Effector memory CD4-positive, alpha-beta T cell (primary cell): ENCODE measurements around the gene RBM18.

Experiments used
- DNase-seq, 3 donors: peaks; one replicate each; pipeline ENCODE4 v3.0.0-alpha.2; 2020
- H3K27ac ChIP-seq: 2 replicates; pipeline ENCODE4 v1.7.0; 2013; ENCODE audit warnings: mild to moderate bottlenecking, low read length, moderate library complexity; ENCODE audit not compliant: insufficient read depth, poor library complexity, severe bottlenecking
- H3K27me3 ChIP-seq: replicated peaks from 2 replicates; pipeline ENCODE4 v1.7.0; 2013; ENCODE audit warnings: mild to moderate bottlenecking, low read length; ENCODE audit not compliant: insufficient read depth, control insufficient read depth, poor library complexity, severe bottlenecking
- H3K36me3 ChIP-seq: 2 replicates; pipeline ENCODE4 v1.7.0; 2013; ENCODE audit warnings: mild to moderate bottlenecking, low read length, moderate library complexity; ENCODE audit not compliant: control insufficient read depth, insufficient read depth
- H3K4me1 ChIP-seq: 2 replicates; pipeline ENCODE4 v1.7.0; 2013; ENCODE audit warnings: low read length, mild to moderate bottlenecking; ENCODE audit not compliant: control insufficient read depth, insufficient read depth, poor library complexity, severe bottlenecking
- H3K4me3 ChIP-seq: 2 replicates; pipeline ENCODE4 v1.7.0; 2013; ENCODE audit warnings: low read length, low read depth, mild to moderate bottlenecking; ENCODE audit not compliant: insufficient read depth, poor library complexity, severe bottlenecking
- H3K9me3 ChIP-seq: 2 replicates; pipeline ENCODE4 v1.7.0; 2013; ENCODE audit warnings: mild to moderate bottlenecking, low read length, moderate library complexity; ENCODE audit not compliant: control insufficient read depth

The RBM18 gene

GRCh38 chr9:122287214-122287720 lies 22.6 kb upstream of the RBM18 start:
- no peaks in the 10 kb centered on the region for H3K27me3 ChIP-seq
- peaks cover 43% of the 10 kb centered on the region for H3K36me3 ChIP-seq
- no peak overlapping the region for H3K4me3 ChIP-seq
- no peaks in the 10 kb centered on the region for H3K9me3 ChIP-seq
- no peaks in the 10 kb centered on the region for H3K4me1 ChIP-seq
- no peak overlapping the region for H3K27ac ChIP-seq
- no peak for DNase-seq

GRCh38 chr9:122286764-122287163 lies 22.1 kb upstream of the RBM18 start:
- H3K4me3 ChIP-seq = no peak overlapping the region
- no peak for DNase-seq
- no peaks in the 10 kb centered on the region for H3K27me3 ChIP-seq
- no peaks in the 10 kb centered on the region for H3K4me1 ChIP-seq
- H3K27ac ChIP-seq = no peak overlapping the region
- peaks cover 44% of the 10 kb centered on the region for H3K36me3 ChIP-seq
- H3K9me3 ChIP-seq = no peaks in the 10 kb centered on the region

- H3K9me3 ChIP-seq = no peaks in the 10 kb centered on the region
- H3K27ac ChIP-seq = no peak overlapping the region
- DNase-seq = no peak
- no peak overlapping the region for H3K4me3 ChIP-seq
- H3K27me3 ChIP-seq = no peaks in the 10 kb centered on the region
- H3K36me3 ChIP-seq = peaks cover 25% of the 10 kb centered on the region
- no peaks in the 10 kb centered on the region for H3K4me1 ChIP-seq
Measured at GRCh38 chr9:122281368-122281767, 16.7 kb upstream of the RBM18 start.

GRCh38 chr9:122277285-122277897 lies 12.8 kb upstream of the RBM18 start:
- H3K9me3 ChIP-seq = no peaks in the 10 kb centered on the region
- H3K27me3 ChIP-seq = no peaks in the 10 kb centered on the region
- H3K27ac ChIP-seq = no peak overlapping the region
- H3K4me1 ChIP-seq = no peaks in the 10 kb centered on the region
- H3K36me3 ChIP-seq = peaks cover 12% of the 10 kb centered on the region
- no peak overlapping the region for H3K4me3 ChIP-seq
- no peak for DNase-seq

GRCh38 chr9:122276096-122276495 lies 11.5 kb upstream of the RBM18 start:
- peaks cover 4% of the 10 kb centered on the region for H3K36me3 ChIP-seq
- DNase-seq = no peak
- H3K27ac ChIP-seq = no peak overlapping the region
- no peaks in the 10 kb centered on the region for H3K9me3 ChIP-seq
- no peak overlapping the region for H3K4me3 ChIP-seq
- no peaks in the 10 kb centered on the region for H3K27me3 ChIP-seq
- H3K4me1 ChIP-seq = no peaks in the 10 kb centered on the region

GRCh38 chr9:122274055-122274454 lies 9.4 kb upstream of the RBM18 start:
- Histone ChIP-seq H3K9me3 (no peaks in the 10 kb centered on the region), H3K36me3 (peaks cover 4% of the 10 kb centered on the region), H3K27ac (no peak overlapping the region), H3K4me1 (no peaks in the 10 kb centered on the region), H3K4me3 (no peak overlapping the region), H3K27me3 (no peaks in the 10 kb centered on the region)
- no peak for DNase-seq

- no peak for DNase-seq
- H3K9me3 ChIP-seq = no peaks in the 10 kb centered on the region
- H3K27ac ChIP-seq = no peak overlapping the region
- no peak overlapping the region for H3K4me3 ChIP-seq
- peaks cover 4% of the 10 kb centered on the region for H3K36me3 ChIP-seq
- no peaks in the 10 kb centered on the region for H3K27me3 ChIP-seq
- H3K4me1 ChIP-seq = peaks cover 4% of the 10 kb centered on the region
Measured at GRCh38 chr9:122268041-122268814, 3.6 kb upstream of the RBM18 start.

GRCh38 chr9:122265149-122265915 lies 692 bp upstream of the RBM18 start:
- Histone ChIP-seq H3K27me3 (no peaks in the 10 kb centered on the region), H3K9me3 (no peaks in the 10 kb centered on the region), H3K36me3 (peaks cover 16% of the 10 kb centered on the region), H3K4me1 (peaks cover 4% of the 10 kb centered on the region), H3K4me3 (peak overlapping the region; percentile 97), H3K27ac (peak overlapping the region; percentile 96)
- peak; percentile 1 to 22 (median 11) for DNase-seq

GRCh38 chr9:122263699-122264349 lies 816 bp downstream of the RBM18 start:
- Histone ChIP-seq H3K27me3 (no peaks in the 10 kb centered on the region), H3K4me3 (peak overlapping the region; percentile 97), H3K36me3 (peaks cover 27% of the 10 kb centered on the region), H3K9me3 (no peaks in the 10 kb centered on the region), H3K27ac (peak overlapping the region; percentile 96), H3K4me1 (peaks cover 4% of the 10 kb centered on the region)
- DNase-seq = no peak
